ENCODE measurements around the gene NAMPT.
"Not testable (repeated sequence)": the region's sequence is repeated elsewhere in the genome, so short reads cannot be mapped to it uniquely, and the experiment has no call there.

NAMPT gene

DNA sequence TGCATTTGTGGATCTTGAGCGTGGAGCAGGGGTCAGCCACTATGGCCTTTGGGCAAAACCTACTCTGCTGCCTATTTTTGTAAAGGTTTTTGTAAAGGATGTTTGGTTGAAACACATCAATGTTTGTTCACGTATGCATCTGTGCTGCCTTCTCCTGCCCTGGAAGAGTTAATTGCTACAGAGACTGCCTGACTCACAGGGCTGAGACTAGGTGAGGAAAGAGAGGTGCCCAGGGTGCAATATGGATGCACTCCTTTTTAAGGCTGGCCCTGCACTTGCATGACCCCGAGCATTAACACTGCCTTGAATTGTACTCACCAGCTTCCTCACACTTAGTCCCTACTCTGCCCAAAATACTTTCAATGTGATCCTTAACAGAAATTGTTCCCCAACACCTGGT lies 20.9 kb upstream of the NAMPT start:
- no peak for DNase-seq (ENCODE audit: low read depth in 3 of 3, low spot score in 1 of 3)

DNA sequence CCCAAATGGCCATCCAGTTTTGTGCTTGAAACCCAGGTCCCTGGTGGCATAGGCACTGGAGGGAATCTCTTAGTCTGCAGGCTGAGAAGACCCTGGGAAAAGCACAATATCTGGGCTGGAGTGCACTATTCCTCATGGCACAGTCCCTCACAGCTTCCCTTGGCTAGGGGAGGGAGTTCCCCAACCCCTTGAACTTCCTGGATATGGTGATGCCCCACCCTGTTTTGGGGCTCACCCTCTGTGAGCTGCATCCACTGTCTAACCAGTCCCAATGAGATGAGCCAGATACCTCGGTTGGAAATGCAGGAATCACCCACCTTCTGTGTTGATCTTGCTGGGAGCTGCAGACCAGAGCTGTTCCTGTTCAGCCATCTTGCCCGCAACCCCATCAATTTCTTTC lies 19.8 kb upstream of the NAMPT start:
- DNase-seq (ENCODE audit: low read depth in 3 of 3, low spot score in 1 of 3), result no peak

DNA sequence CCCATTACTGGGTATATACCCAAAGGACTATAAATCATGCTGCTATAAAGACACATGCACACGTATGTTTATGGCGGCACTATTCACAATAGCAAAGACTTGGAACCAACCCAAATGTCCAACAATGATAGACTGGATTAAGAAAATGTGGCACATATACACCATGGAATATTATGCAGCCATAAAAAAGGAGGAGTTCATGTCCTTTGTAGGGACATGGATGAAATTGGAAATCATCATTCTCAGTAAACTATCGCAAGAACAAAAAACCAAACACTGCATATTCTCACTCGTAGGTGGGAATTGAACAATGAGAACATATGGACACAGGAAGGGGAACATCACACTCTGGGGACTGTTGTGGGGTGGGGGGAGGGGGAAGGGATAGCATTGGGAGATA lies 13.8 kb upstream of the NAMPT start:
- DNase-seq (ENCODE audit: low read depth in 3 of 3, low spot score in 1 of 3), result not testable (repeated sequence)

DNA sequence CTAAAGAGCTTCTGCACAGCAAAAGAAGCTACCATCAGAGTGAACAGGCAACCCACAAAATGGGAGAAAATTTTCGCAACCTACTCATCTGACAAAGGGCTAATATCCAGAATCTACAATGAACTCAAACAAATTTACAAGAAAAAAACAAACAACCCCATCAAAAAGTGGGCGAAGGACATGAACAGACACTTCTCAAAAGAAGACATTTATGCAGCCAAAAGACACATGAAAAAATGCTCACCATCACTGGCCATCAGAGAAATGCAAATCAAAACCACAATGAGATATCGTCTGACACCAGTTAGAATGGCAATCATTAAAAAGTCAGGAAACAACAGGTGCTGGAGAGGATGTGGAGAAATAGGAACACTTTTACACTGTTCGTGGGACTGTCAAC lies 13.4 kb upstream of the NAMPT start:
- DNase-seq (ENCODE audit: low read depth in 3 of 3, low spot score in 1 of 3), result not testable (repeated sequence)

DNA sequence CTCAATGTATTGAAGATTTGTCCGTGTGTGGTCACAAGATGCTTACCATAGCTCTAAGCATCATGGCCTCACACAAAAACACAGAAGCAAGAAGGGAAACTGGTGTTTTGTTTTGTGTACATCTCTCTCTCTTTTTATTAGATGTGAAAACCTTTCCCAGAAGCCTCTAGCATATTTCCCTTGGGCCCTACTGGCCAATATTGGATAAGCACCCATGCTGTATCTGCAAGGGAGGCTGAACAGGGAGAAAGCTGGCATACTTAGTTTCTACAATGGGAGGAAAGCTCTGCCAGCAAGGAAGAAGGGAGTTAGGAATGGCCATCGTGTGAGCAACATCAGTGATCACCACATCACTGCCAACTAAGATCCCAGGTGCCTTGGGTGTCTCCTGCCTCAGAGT lies 9.6 kb upstream of the NAMPT start:
- DNase-seq (ENCODE audit: low read depth in 3 of 3, low spot score in 1 of 3), result no peak

DNA sequence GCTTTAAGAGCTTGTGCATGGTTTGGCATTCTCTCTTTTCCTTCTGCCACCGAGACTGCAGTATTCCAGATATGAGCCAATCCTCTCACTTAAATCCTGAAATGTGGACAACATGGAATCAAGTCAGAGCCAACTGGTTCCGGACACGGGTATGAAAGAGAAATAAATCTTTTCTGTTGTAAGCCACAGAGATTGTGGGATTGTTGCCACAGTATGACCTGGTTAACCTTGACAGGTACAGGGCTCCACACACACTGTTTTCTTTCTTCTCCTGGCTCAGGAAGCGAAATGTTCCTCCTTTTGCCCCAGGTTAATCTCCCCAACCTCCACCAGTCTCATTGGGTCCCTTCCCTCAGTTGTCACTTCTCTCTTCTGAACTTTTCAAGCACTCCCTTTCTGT lies 6.5 kb upstream of the NAMPT start:
- no peak for DNase-seq (ENCODE audit: low read depth in 3 of 3, low spot score in 1 of 3)

DNA sequence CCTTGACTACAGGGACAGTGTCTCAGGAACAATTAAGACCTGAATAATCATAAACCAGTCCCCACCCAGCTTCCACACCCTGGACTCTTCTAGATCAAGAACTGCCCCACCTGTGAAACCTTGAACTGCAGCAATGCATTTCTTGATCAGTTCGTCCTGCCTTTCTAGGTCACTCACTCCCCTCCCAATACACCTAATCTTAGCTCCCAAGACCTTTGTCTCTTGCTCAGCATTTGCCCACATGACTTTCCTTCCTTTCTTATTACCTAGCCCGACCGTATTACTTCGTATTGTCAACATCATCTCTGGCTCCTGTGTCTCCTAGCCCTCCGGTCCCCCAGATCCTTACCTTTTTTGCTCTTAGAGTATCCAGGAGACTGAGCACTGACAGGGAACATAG lies 5.5 kb upstream of the NAMPT start:
- no peak for DNase-seq (ENCODE audit: low read depth in 3 of 3, low spot score in 1 of 3)

DNA sequence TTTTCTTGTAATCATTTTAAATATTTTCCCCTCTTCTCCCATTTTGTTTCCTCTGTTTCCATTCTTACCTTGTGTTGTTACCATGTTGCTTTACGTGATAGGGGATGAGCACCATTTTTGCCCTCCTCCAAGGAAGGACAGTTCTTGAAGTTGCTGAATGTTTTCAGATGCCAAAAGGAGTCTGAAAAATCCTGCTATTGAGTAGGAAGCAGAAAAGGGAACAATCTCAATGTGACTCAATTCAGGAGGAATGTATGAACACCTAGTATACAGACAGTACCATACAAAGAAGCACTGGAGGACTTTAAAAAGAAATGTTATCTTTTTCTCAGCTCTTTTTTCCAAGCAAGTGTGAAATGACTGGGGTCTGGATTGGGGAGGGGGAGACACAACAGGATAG lies 5.1 kb upstream of the NAMPT start:
- DNase-seq (ENCODE audit: low read depth in 3 of 3, low spot score in 1 of 3), result no peak

DNA sequence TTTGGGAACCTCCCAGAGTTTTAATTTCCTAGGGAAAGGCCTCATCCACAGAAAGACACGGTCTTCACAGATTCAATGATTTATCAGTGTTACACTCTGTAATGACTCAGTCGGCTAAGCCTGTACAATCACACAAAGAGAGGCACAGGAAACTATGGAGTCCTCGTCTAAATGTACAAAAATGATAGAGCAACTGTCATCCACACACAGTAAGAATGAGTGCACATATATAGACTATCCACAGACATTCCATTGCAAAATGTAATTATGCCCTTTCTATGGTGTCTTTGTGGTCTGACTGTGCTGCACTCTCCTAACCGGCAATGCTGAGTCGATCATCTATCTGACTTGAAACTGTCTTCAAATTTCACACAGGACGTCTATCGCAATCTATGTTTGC lies 3.5 kb upstream of the NAMPT start:
- DNase-seq (ENCODE audit: low read depth in 3 of 3, low spot score in 1 of 3), result no peak

DNA sequence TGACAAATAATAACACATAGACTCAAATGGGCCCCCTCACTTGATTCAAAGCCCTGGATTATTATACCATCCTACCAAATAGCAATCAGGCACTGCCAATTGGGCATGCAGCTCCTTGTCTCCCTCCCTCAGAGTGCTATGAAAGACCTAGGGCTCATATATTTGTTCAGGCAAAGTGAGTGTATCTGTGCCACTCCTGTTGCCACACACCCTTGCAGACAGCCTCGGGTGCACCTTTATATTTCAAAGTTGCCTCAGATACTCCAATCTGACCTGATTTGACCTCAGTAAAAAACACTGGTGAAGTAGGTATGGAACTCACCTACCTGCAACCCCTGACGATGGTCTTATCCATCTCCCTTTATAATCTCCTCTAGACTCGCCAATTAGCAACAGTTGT lies 3.0 kb upstream of the NAMPT start:
- DNase-seq (ENCODE audit: low read depth in 3 of 3, low spot score in 1 of 3), result no peak

DNA sequence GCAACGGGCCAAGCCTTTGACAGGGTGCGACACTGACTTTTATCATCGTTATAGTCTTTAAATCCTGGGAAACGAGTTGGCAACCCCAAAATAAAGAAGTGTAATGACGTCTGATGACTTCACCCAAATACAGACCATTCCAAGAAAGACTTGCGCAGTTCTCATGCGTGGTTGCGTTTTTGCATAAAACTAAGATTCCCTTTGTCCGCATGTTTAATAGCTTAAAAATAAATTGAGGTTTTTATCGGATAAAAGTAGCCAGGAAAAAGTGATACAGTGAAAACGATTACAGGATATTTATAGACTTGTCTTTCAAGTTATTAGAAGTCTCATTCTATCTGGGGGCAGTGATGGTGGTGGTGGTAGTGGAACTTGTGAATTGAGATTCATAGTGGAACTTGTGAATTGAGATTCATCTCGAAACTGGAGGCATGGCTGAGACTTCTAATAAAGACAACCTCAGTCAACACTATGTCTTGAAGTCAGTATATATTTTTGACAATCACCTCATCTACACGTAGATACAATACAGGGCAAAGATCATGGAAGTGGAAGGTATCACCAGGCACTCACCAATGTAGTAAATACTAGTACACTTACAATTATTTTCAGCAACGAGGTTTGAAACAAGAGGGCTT lies 1.2 kb upstream of the NAMPT start:
- no peak for DNase-seq (ENCODE audit: low read depth in 3 of 3, low spot score in 1 of 3)

DNA sequence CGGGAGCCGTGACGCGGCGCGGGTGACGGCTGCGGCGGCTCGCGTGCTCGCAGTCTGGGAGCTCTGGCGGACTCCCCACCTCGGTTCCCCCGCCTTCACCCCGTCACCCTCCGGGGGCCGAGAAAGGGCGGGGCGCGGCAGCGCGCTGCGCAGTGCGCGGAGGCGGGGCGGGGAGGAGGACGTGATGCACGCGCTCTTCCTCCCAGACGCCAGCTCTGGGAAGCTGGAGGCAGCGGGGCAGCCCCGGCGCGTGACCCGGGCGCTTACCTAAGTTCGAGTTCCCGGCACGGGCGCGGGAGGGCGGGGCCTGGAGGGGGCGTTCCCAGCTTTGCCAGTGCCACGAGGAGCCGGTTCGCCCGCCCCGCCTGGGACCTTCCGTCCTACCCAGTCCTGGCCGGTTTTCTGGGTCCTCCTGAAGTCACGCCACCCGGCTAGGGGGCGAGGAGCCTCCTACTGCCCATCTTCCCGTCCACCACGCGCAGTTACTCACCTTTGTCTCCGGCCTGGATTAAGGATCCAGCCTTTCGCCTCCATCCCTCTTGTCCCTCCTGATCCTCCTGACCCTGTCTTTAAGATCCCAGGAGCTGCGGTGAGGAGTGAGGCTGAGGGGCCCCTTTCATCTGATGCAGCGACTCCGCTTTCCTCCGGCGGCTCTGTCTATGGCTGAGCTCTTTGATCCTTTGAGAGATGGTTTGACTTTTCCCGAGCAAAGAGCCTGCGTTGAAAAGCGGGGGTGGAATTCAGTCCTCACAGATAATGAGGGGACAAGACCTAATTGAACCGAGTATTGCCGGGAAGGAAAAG lies 470 bp upstream of the NAMPT start:
- peak; percentile 96 to 99 (median 97) for DNase-seq (ENCODE audit: low read depth in 3 of 3, low spot score in 1 of 3)

DNA sequence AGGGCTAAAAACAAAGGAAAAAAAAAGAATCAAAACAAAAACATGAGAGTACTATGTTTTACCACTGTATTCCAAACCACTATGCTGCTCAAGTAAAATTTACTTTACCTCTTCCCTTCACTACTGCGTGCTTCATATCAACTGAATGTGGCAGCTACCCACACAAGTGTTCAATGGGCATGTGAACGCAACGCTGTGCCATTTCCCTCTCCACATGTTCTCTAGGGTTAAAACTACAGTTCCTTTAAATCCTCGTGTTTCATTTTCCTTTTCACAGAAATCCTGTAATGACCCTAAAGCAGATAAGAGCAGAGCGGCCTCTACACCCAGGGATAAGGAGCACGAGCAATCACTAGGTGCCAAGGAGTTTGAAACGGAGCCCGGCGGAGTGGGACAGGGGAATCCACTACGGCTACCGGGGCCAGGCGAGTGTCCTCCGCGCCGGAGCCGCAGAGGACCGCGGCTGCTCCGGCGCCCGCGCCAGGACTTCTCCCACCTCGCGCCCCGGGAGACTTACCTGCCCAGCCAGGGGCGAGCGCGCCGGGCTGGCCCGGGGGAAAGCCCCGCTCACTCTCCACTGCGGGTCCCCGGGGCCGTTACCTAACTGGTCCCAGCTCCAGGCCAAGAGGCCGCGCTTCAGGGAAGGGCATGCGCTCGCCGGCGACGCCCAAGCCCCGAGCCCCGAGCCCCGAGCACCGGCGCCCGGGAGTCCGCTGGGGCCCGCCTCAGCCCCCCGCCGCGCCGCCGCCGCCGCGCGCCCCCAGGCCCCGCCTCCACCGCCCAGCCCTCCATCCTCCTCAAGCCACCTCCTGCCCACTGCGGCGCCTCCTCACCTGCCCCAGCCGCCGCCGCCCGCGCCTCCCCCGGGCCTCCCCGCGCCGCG lies 711 bp downstream of the NAMPT start:
- peak; percentile 0 to 49 (median 19) for DNase-seq (ENCODE audit: low read depth in 3 of 3, low spot score in 1 of 3)

DNA sequence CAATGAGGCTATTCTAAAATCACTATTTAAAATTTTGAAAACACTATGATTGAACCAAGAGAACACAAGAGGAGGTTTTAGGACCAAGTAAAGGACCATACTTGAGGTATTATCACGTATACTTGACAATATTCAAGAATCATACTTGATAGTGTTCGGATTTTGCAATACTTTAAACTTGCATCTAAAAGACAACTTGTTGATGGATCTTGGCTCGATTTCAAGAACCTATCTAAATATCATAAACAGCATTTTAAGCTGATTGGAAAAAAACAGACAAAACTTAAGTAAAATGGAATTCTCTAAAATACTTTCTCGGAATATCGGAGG lies 1.3 kb downstream of the NAMPT start:
- no peak for DNase-seq (ENCODE audit: low read depth in 3 of 3, low spot score in 1 of 3)

DNA sequence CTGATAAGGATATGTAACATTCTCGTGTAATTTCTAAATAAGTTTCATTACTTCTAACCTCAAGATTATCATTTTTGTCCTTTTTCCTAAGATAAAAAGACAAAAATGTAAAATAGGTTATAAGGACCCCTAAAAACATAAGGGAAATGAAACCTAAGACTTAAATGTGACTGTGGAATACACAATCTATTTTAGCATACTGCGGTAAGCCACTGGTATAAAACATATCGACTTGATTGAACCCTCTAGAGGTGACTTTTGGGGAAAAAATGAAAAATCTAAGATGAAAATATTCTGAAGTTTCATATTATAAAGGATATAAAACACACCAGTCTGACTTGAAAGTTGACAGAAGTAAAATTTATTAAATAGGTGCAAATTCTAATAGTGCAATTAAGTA lies 1.9 kb downstream of the NAMPT start:
- no peak for DNase-seq (ENCODE audit: low read depth in 3 of 3, low spot score in 1 of 3)

DNA sequence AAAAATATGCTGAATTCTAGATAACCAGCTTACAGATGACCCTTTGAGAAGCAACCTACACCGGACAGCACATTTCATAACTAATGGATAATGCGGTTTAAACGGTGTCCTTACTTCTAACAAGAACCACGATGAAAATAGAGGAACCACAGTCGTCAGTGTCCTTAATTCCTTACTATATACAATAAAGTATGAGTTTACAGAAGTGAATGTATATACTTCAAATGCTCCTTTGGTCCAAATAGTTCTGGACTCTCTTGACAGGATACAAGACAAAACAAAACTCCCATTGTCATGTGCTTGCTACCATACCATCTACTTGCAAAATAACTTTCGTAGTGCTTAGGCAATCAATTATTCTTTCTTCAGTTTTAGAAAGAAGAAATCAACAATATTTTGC lies 2.4 kb downstream of the NAMPT start:
- DNase-seq (ENCODE audit: low read depth in 3 of 3, low spot score in 1 of 3), result no peak

DNA sequence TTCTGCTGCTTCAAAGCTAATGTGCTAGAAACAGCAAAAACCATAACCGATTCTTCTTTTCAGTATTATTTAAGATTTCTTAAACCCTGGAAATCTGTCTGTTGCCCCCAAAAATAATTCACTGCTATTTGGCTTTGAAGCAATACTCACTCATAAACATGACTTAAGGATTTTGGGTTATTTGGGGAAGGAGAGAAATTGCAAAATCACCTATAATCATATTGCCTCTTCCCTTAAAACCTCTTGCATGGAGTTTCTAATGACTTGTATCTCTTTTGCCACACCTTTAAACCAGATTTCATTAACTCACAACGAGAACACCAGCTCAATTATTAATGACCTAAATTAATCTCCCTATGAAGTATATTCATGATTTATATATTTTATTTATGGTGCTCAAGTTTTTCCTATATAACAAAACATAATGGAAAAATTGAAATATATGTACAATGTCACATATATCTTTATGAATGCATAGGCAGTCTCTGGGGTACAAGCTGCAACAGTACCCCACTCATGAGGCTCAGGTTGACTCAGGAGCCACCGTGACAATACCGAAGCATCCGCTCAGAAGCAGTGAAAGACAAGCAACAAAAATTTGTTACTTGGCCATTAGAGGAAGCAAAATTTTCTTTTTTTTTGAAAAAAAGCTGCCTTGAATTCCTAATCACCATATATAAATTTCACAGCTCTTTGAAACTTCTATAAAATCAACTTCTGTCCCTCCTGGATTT lies 3.0 kb downstream of the NAMPT start:
- no peak for DNase-seq (ENCODE audit: low read depth in 3 of 3, low spot score in 1 of 3)

DNA sequence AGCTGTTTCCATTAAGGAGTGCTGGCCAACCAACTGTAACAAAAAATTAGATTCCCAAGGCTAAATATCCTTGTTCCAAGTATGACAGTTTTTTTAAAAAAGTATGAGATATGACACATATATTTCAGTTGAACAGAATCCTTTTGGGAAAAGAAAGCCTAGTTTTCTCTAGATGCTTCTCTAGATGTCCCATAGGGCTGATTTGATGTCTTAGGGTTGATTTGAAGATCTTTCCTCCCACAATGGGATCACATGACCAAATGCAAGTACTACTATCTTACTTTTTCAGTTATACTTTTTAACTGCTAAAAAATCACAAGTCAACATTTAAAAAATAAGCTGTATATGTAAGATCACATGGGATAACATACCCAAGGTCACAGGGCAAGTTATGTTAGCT lies 3.7 kb downstream of the NAMPT start:
- DNase-seq (ENCODE audit: low read depth in 3 of 3, low spot score in 1 of 3), result no peak

DNA sequence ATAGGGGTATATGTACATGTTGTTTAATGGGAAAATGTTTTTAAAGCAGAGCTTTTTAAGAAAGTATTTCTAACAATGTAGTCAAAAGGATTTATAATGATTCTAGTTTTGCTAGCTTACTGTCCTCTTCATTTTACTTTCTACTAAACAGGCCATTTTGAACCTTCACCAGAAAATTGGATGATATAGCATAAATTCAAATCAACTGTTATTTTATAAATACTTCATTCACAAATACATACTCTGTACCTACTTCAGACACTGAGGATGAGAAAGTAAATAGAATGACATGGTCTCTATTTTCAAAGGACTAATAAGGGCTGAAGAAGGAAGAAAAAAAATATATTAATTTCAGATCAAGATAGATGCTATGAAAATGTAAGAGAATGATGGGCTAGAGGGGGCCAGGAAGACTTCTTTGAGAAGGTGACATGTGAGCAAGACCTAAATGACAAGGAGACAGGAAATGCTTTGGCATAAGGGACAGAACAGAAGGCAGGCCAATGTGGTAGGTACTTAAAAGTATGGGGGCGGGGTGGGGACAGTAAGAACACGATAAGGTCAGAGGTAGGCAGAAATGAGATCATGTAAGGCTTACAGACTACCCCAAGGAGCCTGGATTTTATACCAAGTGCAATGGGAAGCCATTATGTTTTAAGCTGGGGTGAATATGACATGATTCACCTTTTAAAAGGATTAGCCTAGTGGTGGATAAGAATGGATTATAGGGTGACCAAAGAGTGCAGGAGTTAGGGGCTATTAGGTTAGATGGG lies 5.2 kb downstream of the NAMPT start:
- DNase-seq (ENCODE audit: low read depth in 3 of 3, low spot score in 1 of 3), result no peak

DNA sequence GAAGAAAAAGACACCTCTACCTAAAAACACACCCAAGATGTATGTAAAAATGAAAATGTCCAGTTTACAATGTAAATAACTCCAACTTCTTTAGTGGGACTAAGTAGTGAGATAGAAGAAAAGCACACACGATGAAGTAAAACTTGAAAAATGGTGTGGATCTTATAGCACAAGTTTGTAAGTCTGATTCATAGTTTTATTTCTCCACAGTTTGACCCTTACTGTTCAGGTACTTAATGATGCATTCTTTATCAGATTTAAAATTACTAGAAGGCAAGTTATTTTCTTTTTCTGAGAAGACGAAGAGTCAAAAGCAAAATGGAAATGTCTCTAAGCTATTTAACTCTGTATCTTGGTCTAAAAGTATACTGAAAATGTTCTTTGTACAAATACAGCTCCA lies 6.1 kb downstream of the NAMPT start:
- no peak for DNase-seq (ENCODE audit: low read depth in 3 of 3, low spot score in 1 of 3)

DNA sequence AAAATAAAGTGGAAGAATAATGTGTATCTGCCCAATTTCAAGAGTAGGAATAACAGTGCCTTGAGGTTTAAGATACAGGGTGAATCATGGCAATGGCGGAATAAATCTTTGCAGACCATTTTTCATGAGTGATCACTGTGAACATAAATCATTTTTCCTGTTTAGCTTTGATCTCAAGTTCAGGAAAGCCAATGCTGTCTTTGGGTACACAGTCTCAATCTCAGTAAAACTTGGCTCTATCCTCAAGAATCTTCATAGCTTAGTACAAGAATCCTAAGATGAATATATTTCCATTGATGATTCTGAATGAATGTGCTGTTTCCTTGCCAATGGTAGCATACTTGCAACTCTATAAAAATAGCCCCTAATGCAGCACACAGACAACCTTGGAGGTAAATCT lies 6.8 kb downstream of the NAMPT start:
- DNase-seq (ENCODE audit: low read depth in 3 of 3, low spot score in 1 of 3), result no peak
